Effector memory CD8-positive, alpha-beta T cell (primary cell): ENCODE results near the gene CHRM4.

Experiments used
- ATAC-seq: fragments of 150-1000 bp; cut with Tn5 transposase; replicated peaks from 2 replicates; pipeline ENCODE4 v1.10.0; 2021; ENCODE audit warnings: mild to moderate bottlenecking, moderate library complexity
- DNase-seq, 3 experiments: peaks; one replicate each; pipeline ENCODE4 v3.0.0; 2021
- H3K27ac Mint-ChIP-seq, 2 donors: one replicate each; pipeline ENCODE4 v1.8.0; 2022; ENCODE audit warnings: mild to moderate bottlenecking in 2 of 2, mixed read lengths in 2 of 2, moderate library complexity in 2 of 2
- H3K27me3 Mint-ChIP-seq, 2 donors: one replicate each; pipeline ENCODE4 v1.8.0; 2022; ENCODE audit warnings: mixed read lengths in 2 of 2
- H3K36me3 Mint-ChIP-seq: one replicate; pipeline ENCODE4 v1.8.0; 2022; ENCODE audit warnings: mild to moderate bottlenecking, moderate library complexity, mixed read lengths; ENCODE audit not compliant: insufficient read depth
- H3K4me1 Mint-ChIP-seq, 2 donors: one replicate each; pipeline ENCODE4 v1.8.0; 2022; ENCODE audit warnings: low read depth in 2 of 2, mixed read lengths in 2 of 2
- H3K4me3 Mint-ChIP-seq, 2 donors: one replicate each; pipeline ENCODE4 v1.8.0; 2022; ENCODE audit warnings: mild to moderate bottlenecking in 2 of 2, mixed read lengths in 2 of 2, moderate library complexity in 2 of 2
- H3K9me3 Mint-ChIP-seq, 2 donors: one replicate each; pipeline ENCODE4 v1.8.0; 2022; ENCODE audit warnings: mixed read lengths in 2 of 2

CHRM4 gene

GRCh38 chr11:46339816-46340215, 51.8 kb downstream of the CHRM4 start:
- H3K36me3 Mint-ChIP-seq, result peaks cover 4% of the 10 kb centered on the region
- DNase-seq (no peak), ATAC-seq (no peak)
- H3K27ac Mint-ChIP-seq, result no peak overlapping the region
- H3K27me3 Mint-ChIP-seq, result peaks cover 13 to 41% of the 10 kb centered on the region in 2 donors
- peaks cover 2 to 7% of the 10 kb centered on the region in 2 donors for H3K4me1 Mint-ChIP-seq
- no peak overlapping the region for H3K4me3 Mint-ChIP-seq
- no peaks in the 10 kb centered on the region for H3K9me3 Mint-ChIP-seq

GRCh38 chr11:46338988-46339666, 52.4 kb downstream of the CHRM4 start:
- Mint-ChIP-seq H3K27ac (no peak overlapping the region), H3K4me3 (no peak overlapping the region), H3K36me3 (peaks cover 4% of the 10 kb centered on the region), H3K9me3 (no peaks in the 10 kb centered on the region), H3K4me1 (peaks cover 0 to 9% of the 10 kb centered on the region in 2 donors), H3K27me3 (peaks cover 20 to 47% of the 10 kb centered on the region in 2 donors)
- no peak for ATAC-seq
- DNase-seq, result no peak

GRCh38 chr11:46338636-46338987, 53.0 kb downstream of the CHRM4 start:
- no peak for DNase-seq
- H3K4me3 Mint-ChIP-seq, result no peak overlapping the region

GRCh38 chr11:46337626-46338345, 53.8 kb downstream of the CHRM4 start:
- peaks cover 3 to 12% of the 10 kb centered on the region in 2 donors for H3K4me1 Mint-ChIP-seq
- no peaks in the 10 kb centered on the region for H3K36me3 Mint-ChIP-seq
- H3K27me3 Mint-ChIP-seq, result peaks cover 21 to 59% of the 10 kb centered on the region in 2 donors
- H3K4me3 Mint-ChIP-seq, result no peak overlapping the region
- H3K27ac Mint-ChIP-seq, result no peak overlapping the region
- no peak for DNase-seq
- no peaks in the 10 kb centered on the region for H3K9me3 Mint-ChIP-seq
- no peak for ATAC-seq

More at GRCh38 chr11:46338636-46338987, 53.0 kb downstream of the CHRM4 start:
- H3K9me3 Mint-ChIP-seq, result no peaks in the 10 kb centered on the region
- H3K4me1 Mint-ChIP-seq, result peaks cover under 1 to 9% of the 10 kb centered on the region in 2 donors
- H3K27me3 Mint-ChIP-seq, result peaks cover 21 to 53% of the 10 kb centered on the region in 2 donors
- no peak overlapping the region for H3K27ac Mint-ChIP-seq
- ATAC-seq, result no peak
- H3K36me3 Mint-ChIP-seq, result peaks cover under 1% of the 10 kb centered on the region

GRCh38 chr11:46336563-46337180, 54.9 kb downstream of the CHRM4 start:
- ATAC-seq (no peak), DNase-seq (no peak)
- Mint-ChIP-seq H3K36me3 (no peaks in the 10 kb centered on the region), H3K27ac (no peak overlapping the region), H3K27me3 (peaks cover 25 to 68% of the 10 kb centered on the region in 2 donors), H3K4me3 (no peak overlapping the region), H3K4me1 (peaks cover 6 to 10% of the 10 kb centered on the region in 2 donors), H3K9me3 (no peaks in the 10 kb centered on the region)

- H3K36me3 Mint-ChIP-seq, result no peaks in the 10 kb centered on the region
- no peaks in the 10 kb centered on the region for H3K9me3 Mint-ChIP-seq
- H3K27me3 Mint-ChIP-seq, result peaks cover 31 to 75% of the 10 kb centered on the region in 2 donors
- H3K4me3 Mint-ChIP-seq, result no peak overlapping the region
- H3K4me1 Mint-ChIP-seq, result peaks cover 12 to 16% of the 10 kb centered on the region in 2 donors
- DNase-seq (no peak), ATAC-seq (no peak)
- no peak overlapping the region for H3K27ac Mint-ChIP-seq
Observed at GRCh38 chr11:46335890-46336562, 55.5 kb downstream of the CHRM4 start.

- H3K36me3 Mint-ChIP-seq, result no peaks in the 10 kb centered on the region
- no peaks in the 10 kb centered on the region for H3K9me3 Mint-ChIP-seq
- H3K4me3 Mint-ChIP-seq, result no peak overlapping the region
- DNase-seq, result no peak
- peaks cover 13 to 22% of the 10 kb centered on the region in 2 donors for H3K4me1 Mint-ChIP-seq
- no peak for ATAC-seq
- H3K27ac Mint-ChIP-seq, result no peak overlapping the region
- peaks cover 39 to 82% of the 10 kb centered on the region in 2 donors for H3K27me3 Mint-ChIP-seq
Observed at GRCh38 chr11:46335271-46335670, 56.3 kb downstream of the CHRM4 start.

- Mint-ChIP-seq H3K4me3 (peak overlapping the region in 1 of 2 donors; percentile 69), H3K36me3 (no peaks in the 10 kb centered on the region), H3K4me1 (peaks cover 13 to 25% of the 10 kb centered on the region in 2 donors), H3K9me3 (no peaks in the 10 kb centered on the region), H3K27me3 (peaks cover 50 to 93% of the 10 kb centered on the region in 2 donors), H3K27ac (no peak overlapping the region)
- DNase-seq (no peak), ATAC-seq (no peak)
Observed at GRCh38 chr11:46334211-46334610, 57.4 kb downstream of the CHRM4 start.
